ENCODE results near the gene GINS2.

DNA sequence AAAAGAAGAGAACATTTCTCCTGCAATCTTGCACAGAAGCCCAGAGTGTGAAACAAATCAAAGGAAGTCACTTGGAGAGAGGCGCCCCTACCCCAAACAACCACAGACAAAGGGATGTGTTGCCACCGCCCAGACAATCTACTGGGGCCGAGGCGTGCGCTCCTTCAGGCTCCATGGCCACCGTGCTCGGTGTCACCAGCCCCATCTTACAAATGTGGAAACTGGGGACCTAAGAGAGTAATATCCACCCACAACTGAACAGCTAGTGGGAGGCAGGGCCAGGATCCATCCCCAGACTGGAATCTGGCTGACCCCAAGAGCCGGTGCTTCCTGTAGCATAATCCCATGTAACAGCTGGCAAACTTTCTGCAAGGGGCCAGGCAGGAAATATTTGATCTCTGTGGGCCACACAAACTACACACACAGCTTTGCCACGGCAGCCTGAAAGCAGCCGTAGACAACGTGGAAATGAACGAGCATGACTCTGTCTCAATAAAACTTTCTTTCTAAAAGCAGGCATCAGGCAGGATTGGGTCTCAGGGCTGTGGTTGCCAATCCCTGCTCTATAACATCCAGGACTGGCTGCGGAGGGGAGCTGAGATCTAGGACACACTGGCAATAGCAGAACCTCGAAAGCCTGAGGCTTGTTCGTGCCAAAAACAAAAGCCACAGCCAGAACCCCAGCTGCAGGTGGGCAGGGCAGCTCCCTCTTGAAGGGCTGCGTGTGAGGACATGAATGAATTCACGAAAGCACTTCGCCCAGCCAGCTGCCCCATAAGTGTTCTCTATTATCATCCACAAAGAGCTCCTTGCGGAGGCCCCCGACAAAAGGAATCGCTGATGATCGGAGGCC is 26.6 kb upstream of the GINS2 start:
- no peak for TF ChIP-seq GATA2 (IDR thresholded peaks at IDR 0.05; ENCODE audit: low read depth, low read length)
- no peak for TF ChIP-seq GATA3 (IDR thresholded peaks at IDR 0.05; ENCODE audit: low read depth, low read length)
